ENCODE data around the gene ZNF518B. TPM values are rescaled to one million over a fixed set of nuclear protein-coding genes. Genes with fewer than 3 reads are reported as not detected.

Gene ZNF518B
- total RNA-seq, 1 experiment from 2014 or later = 1.5 TPM

DNA sequence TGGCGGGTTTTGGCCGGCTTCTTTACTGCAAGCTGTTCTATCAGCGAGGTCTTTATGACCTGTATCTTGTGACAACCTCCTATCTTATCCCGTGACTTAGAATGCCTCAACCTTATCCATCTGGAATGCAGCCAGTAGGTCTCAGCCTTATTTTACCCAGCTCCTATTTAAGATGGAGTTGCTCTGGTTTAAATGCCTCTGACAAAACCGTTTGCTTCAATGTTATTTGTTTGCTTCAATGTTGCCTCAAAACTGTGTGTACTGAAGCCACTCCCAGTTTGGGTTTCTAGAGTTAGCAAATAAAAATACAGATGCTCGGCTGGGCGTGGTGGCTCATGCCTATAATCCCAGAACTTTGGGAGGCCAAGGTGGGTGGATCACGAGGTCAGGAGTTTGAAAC lies 51.6 kb downstream of the ZNF518B start:
- no peaks in the 10 kb centered on the region for H3K36me3 Mint-ChIP-seq (ENCODE audit: insufficient read depth, unreplicated experiment)
- CTCF ChIA-PET = interaction anchor here (0.7 to 12.8 kb wide), 6 partner anchors 10 to 1769 kb away, joined by 3 to 454 read pairs (median 14); no protein-coding TSS in a partner anchor
- TF ChIP-seq, protein P1, sequence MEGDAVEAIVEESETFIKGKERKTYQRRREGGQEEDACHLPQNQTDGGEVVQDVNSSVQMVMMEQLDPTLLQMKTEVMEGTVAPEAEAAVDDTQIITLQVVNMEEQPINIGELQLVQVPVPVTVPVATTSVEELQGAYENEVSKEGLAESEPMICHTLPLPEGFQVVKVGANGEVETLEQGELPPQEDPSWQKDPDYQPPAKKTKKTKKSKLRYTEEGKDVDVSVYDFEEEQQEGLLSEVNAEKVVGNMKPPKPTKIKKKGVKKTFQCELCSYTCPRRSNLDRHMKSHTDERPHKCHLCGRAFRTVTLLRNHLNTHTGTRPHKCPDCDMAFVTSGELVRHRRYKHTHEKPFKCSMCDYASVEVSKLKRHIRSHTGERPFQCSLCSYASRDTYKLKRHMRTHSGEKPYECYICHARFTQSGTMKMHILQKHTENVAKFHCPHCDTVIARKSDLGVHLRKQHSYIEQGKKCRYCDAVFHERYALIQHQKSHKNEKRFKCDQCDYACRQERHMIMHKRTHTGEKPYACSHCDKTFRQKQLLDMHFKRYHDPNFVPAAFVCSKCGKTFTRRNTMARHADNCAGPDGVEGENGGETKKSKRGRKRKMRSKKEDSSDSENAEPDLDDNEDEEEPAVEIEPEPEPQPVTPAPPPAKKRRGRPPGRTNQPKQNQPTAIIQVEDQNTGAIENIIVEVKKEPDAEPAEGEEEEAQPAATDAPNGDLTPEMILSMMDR (IDR thresholded peaks at IDR 0.05; ENCODE audit: unreplicated experiment) = no peak
- H3K9me3 Mint-ChIP-seq (ENCODE audit: unreplicated experiment) = no peaks in the 10 kb centered on the region
- intact Hi-C loops (cut with micrococcal nuclease) = no loop called here
- H3K27ac Mint-ChIP-seq (ENCODE audit: low read depth, unreplicated experiment) = no peak overlapping the region
- POLR2A ChIA-PET = no interaction called here
- DNase-seq (ENCODE audit: unreplicated experiment) = no peak
- BruUV-seq (replicated peaks) = no TSS peak
- H3K4me3 Mint-ChIP-seq (ENCODE audit: unreplicated experiment) = no peak overlapping the region
- H3K4me1 Mint-ChIP-seq (ENCODE audit: insufficient read depth, unreplicated experiment) = peaks cover 4% of the 10 kb centered on the region
- H3K27me3 Mint-ChIP-seq (ENCODE audit: insufficient read depth, unreplicated experiment) = no peaks in the 10 kb centered on the region

DNA sequence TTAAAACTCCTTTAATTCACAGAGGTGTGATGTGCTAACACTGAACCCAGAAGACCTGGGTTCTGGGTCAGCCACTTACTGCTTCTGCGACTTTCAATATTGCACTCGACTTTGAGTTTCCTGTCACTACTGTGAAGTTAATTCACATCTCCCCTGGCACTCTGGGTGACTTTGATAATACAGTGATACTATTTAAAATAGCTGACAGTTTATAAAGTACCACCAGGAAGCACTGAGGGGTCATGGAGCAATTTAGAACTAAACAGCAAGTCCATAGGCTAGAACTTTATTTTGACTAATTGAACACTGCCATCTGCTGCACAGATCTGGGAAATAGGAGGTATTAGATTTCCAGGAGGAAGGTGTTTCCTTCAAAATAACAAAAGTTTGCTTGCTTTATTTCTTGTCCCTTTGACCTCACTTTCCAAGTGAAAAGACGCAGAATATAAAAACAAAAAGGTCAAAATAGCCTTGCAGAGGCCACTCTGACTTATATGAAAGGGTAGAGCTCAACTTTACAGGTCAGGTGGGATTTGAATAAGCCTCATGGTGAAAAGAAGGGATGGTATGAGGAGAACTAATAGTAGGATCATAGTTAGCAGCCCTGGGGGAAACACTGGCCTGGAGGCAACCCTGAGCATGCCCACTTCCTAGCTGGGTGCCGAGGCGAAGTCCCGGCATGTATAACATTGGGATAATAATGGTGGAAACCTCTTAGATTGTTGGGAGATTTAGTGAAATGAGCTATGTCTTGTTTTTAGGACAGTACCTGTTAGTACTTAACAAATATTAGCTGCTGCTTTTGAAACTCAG lies 53.4 kb downstream of the ZNF518B start:
- Mint-ChIP-seq H3K27ac (ENCODE audit: low read depth, unreplicated experiment) (no peak overlapping the region), H3K4me3 (ENCODE audit: unreplicated experiment) (no peak overlapping the region), H3K4me1 (ENCODE audit: insufficient read depth, unreplicated experiment) (peaks cover 4% of the 10 kb centered on the region), H3K9me3 (ENCODE audit: unreplicated experiment) (no peaks in the 10 kb centered on the region), H3K36me3 (ENCODE audit: insufficient read depth, unreplicated experiment) (no peaks in the 10 kb centered on the region), H3K27me3 (ENCODE audit: insufficient read depth, unreplicated experiment) (no peaks in the 10 kb centered on the region)
- no TSS peak for BruUV-seq (replicated peaks)
- POLR2A ChIA-PET = interaction anchor here (0.6 to 1.7 kb wide), 5 partner anchors 10 to 245 kb away, joined by 3 to 8 read pairs (median 4); no protein-coding TSS in a partner anchor
- TF ChIP-seq, protein P1 (IDR thresholded peaks at IDR 0.05; ENCODE audit: unreplicated experiment) = peak; percentile 36
- CTCF ChIA-PET = interaction anchor here (0.5 to 12.8 kb wide), 37 partner anchors 9 to 603 kb away, joined by 3 to 454 read pairs (median 4); partner anchors contain the start of gene ZNF518B
- intact Hi-C loops (cut with micrococcal nuclease) = loop anchor here (1.0 to 5.0 kb wide), 4 partner anchors 239 to 642 kb away; no protein-coding TSS in a partner anchor
- peak; percentile 55 for DNase-seq (ENCODE audit: unreplicated experiment)

DNA sequence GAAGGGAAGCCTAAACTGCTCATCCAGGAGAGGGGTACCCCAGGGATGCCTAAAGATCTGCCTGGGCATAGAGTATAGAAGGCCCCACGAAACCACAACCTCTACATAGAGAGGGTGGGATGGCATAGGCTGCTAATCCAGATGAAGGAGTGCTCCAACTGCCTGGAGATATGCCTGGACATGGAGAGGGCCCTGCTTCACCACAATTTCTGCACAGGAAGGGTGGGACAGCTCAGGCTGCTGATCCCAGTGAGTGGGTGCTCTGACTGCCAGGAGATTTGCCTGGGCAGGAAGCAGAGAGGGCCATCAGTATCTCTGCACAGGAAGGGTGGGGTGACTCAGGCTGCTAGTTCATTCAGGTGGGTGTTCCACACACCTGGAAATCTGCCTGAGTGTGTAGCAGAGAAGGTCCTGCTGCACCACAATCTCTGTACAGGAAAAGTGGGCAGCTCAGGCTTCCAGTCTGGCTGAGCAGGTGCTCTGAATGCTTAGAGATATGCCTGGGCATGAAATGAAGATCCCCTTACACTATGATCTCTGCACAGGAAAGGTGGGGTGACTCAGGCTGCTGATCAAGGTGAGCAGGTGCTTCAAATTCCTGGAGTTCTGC lies 61.1 kb downstream of the ZNF518B start:
- Mint-ChIP-seq H3K36me3 (ENCODE audit: insufficient read depth, unreplicated experiment) (no peaks in the 10 kb centered on the region), H3K4me3 (ENCODE audit: unreplicated experiment) (no peak overlapping the region), H3K9me3 (ENCODE audit: unreplicated experiment) (peaks cover 14% of the 10 kb centered on the region), H3K4me1 (ENCODE audit: insufficient read depth, unreplicated experiment) (no peaks in the 10 kb centered on the region), H3K27me3 (ENCODE audit: insufficient read depth, unreplicated experiment) (no peaks in the 10 kb centered on the region), H3K27ac (ENCODE audit: low read depth, unreplicated experiment) (peak overlapping the region; percentile 54)
- no TSS peak for BruUV-seq (replicated peaks)
- ChIA-PET POLR2A (no interaction called here), CTCF (interaction anchor here (0.7 to 0.8 kb wide), 2 partner anchors 157 to 209 kb away, joined by 3 to 4 read pairs; no protein-coding TSS in a partner anchor)
- TF ChIP-seq, protein P1 (IDR thresholded peaks at IDR 0.05; ENCODE audit: unreplicated experiment) = no peak
- intact Hi-C loops (cut with micrococcal nuclease) = no loop called here
- peak; percentile 6 for DNase-seq (ENCODE audit: unreplicated experiment)

Other genes starting within 250 kb of the ZNF518B start
- not detected in 2 replicates for gene CLNK, start 227.3 kb upstream of the ZNF518B start, total RNA-seq (2022)